Vagina (tissue), 2 donors: Measurements from ENCODE around the gene CDAN1.
A peak's percentile ranks its signal among the peaks of the same experiment; 100 is the strongest.

Source experiments
- POLR2A ChIP-seq, 2 donors: fragments of 450-650 bp; IDR thresholded peaks; one replicate each; pipeline ENCODE4 v1.6.1; 2017; ENCODE audit warnings: antibody characterized with exemption in 2 of 2, mild to moderate bottlenecking in 2 of 2, moderate library complexity in 2 of 2
- POLR2AphosphoS5 ChIP-seq, 2 donors: sonication (generic); formaldehyde crosslinking; IDR thresholded peaks; one replicate each; pipeline ENCODE4 v1.9.0; 2017; ENCODE audit warnings: antibody characterized with exemption in 2 of 2, mild to moderate bottlenecking in 2 of 2, low read depth in 1 of 2; ENCODE audit not compliant: insufficient read depth in 1 of 2
- TF ChIP-seq, protein P1 (sequence below), 3 experiments: fragments of 450-650 bp in 2 of 3; fragments of 200-600 bp in 1 of 3; sonication (generic) in 1 of 3; IDR thresholded peaks; one replicate each; pipeline ENCODE4 v1.5.1; 2017 to 2019; ENCODE audit warnings: antibody characterized with exemption in 3 of 3, mild to moderate bottlenecking in 2 of 3, moderate library complexity in 2 of 3

DNA sequence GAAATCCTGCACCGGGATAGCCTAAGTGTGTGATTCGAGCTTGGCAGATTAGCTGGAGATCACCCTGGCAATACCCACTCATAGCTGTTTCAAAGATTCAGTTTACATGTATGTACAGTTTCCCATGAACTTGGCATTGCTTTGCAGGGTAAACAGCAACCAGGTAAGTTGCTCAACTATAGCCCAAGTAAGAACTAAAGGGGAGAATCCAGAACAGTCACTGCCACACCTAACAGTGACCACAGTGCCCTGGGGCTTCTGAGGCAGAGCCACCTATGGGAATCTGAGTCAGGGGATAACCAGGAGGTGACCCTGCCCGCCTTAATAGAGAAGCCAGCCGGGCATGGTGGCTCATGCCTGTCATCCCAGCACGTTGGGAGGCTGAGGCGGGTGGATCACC is 15.9 kb downstream of the CDAN1 start:
- TF ChIP-seq, protein P1, sequence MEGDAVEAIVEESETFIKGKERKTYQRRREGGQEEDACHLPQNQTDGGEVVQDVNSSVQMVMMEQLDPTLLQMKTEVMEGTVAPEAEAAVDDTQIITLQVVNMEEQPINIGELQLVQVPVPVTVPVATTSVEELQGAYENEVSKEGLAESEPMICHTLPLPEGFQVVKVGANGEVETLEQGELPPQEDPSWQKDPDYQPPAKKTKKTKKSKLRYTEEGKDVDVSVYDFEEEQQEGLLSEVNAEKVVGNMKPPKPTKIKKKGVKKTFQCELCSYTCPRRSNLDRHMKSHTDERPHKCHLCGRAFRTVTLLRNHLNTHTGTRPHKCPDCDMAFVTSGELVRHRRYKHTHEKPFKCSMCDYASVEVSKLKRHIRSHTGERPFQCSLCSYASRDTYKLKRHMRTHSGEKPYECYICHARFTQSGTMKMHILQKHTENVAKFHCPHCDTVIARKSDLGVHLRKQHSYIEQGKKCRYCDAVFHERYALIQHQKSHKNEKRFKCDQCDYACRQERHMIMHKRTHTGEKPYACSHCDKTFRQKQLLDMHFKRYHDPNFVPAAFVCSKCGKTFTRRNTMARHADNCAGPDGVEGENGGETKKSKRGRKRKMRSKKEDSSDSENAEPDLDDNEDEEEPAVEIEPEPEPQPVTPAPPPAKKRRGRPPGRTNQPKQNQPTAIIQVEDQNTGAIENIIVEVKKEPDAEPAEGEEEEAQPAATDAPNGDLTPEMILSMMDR (IDR thresholded peaks at IDR 0.05): no peak
- no peak for TF ChIP-seq POLR2A (IDR thresholded peaks at IDR 0.05)
- TF ChIP-seq POLR2AphosphoS5 (IDR thresholded peaks at IDR 0.05; ENCODE audit: insufficient read depth in 1 of 2, low read depth in 1 of 2): peak in 1 of 2 donors; percentile 58
